Measurements from ENCODE around the gene PCP4L1.

GRCh38 chr1:161309868-161310267, 51.3 kb downstream of the PCP4L1 start, which contains the start of gene MPZ:
- no peak for TF ChIP-seq CTCF (IDR thresholded peaks at IDR 0.05)
- no peak for TF ChIP-seq POLR2A (IDR thresholded peaks at IDR 0.05)
- no peak for TF ChIP-seq EP300 (IDR thresholded peaks at IDR 0.05)
- TF ChIP-seq POLR2AphosphoS5 (IDR thresholded peaks at IDR 0.05) = no peak
